Keratinocyte (primary cell): Measurements from ENCODE around the gene KCNJ14. TPM values are rescaled to one million over a fixed set of nuclear protein-coding genes. Genes with fewer than 3 reads are reported as not detected.
"Not testable (repeated sequence)": the region's sequence is repeated elsewhere in the genome, so short reads cannot be mapped to it uniquely, and the experiment has no call there.

Source experiments
- DNase-seq: peaks from one replicate; pipeline ENCODE4 v3.0.0-alpha.2; 2011; ENCODE audit warnings: low read depth, missing footprints, low spot score
- FAIRE-seq: peaks from 2 replicates; lab custom pipeline; 2011; peaks lifted over from hg19 to GRCh38; lab: Jason Lieb, UNC
- H2AFZ ChIP-seq: 2 replicates; pipeline ENCODE4 v1.6.0; 2012; ENCODE audit warnings: low read length, control low read depth, inconsistent platforms; ENCODE audit not compliant: control insufficient read depth
- H3K27ac ChIP-seq: 2 replicates; pipeline ENCODE4 v1.5.1; 2011; ENCODE audit warnings: low read length; ENCODE audit not compliant: control insufficient read depth, insufficient read depth
- H3K27me3 ChIP-seq: 3 replicates; pipeline ENCODE4 v1.6.0; 2011; ENCODE audit warnings: low read length; ENCODE audit not compliant: control insufficient read depth, insufficient read depth; ENCODE audit errors: extremely low read depth
- H3K36me3 ChIP-seq, 2 experiments: 2 replicates in 1 of 2; 3 replicates in 1 of 2; pipeline ENCODE4 v1.5.1; 2011; ENCODE audit warnings: low read length in 2 of 2, mild to moderate bottlenecking in 1 of 2; ENCODE audit not compliant: control insufficient read depth in 2 of 2, insufficient read depth in 2 of 2; ENCODE audit errors: extremely low read depth in 1 of 2
- H3K4me1 ChIP-seq: 3 replicates; pipeline ENCODE4 v1.5.1; 2011; ENCODE audit warnings: low read length; ENCODE audit not compliant: control insufficient read depth, insufficient read depth; ENCODE audit errors: extremely low read depth
- H3K4me2 ChIP-seq: 3 replicates; pipeline ENCODE4 v1.6.0; 2011; ENCODE audit warnings: low read depth, low read length; ENCODE audit not compliant: control insufficient read depth, insufficient read depth; ENCODE audit errors: extremely low read depth
- H3K4me3 ChIP-seq, 3 experiments: fragments of 200-600 bp in 1 of 3; sonication (generic) in 1 of 3; 2 replicates in 2 of 3; 3 replicates in 1 of 3; pipeline ENCODE4 v1.5.1; 2011 to 2016; ENCODE audit warnings: low read length in 3 of 3, mild to moderate bottlenecking in 3 of 3, control low read depth in 2 of 3, inconsistent platforms in 1 of 3, low read depth in 1 of 3, mixed read lengths in 1 of 3, mixed run types in 1 of 3, moderate library complexity in 1 of 3; ENCODE audit not compliant: control insufficient read depth in 2 of 3, insufficient read depth in 2 of 3; ENCODE audit errors: extremely low read depth in 1 of 3
- H3K79me2 ChIP-seq: 2 replicates; pipeline ENCODE4 v1.6.0; 2012; ENCODE audit warnings: low read length; ENCODE audit not compliant: control insufficient read depth, insufficient read depth
- H3K9ac ChIP-seq: 3 replicates; pipeline ENCODE4 v1.6.0; 2011; ENCODE audit warnings: low read length; ENCODE audit not compliant: control insufficient read depth, insufficient read depth; ENCODE audit errors: extremely low read depth
- H3K9me1 ChIP-seq: 3 replicates; pipeline ENCODE4 v1.6.0; 2011; ENCODE audit warnings: low read length; ENCODE audit not compliant: control insufficient read depth, insufficient read depth; ENCODE audit errors: extremely low read depth
- H3K9me3 ChIP-seq: 2 replicates; pipeline ENCODE4 v1.5.1; 2012; ENCODE audit warnings: low read depth, low read length; ENCODE audit not compliant: control insufficient read depth
- H4K20me1 ChIP-seq: 3 replicates; pipeline ENCODE4 v1.6.0; 2011; ENCODE audit warnings: low read length; ENCODE audit not compliant: control insufficient read depth, insufficient read depth; ENCODE audit errors: extremely low read depth
- EZH2 ChIP-seq: IDR thresholded peaks from one replicate; pipeline ENCODE4 v1.6.1; 2012; ENCODE audit warnings: inconsistent platforms, mild to moderate bottlenecking, low read length, moderate library complexity
- dilution Hi-C: fragments of 300-500 bp; cut with MboI; formaldehyde crosslinking; loops from one replicate; pipeline ENCODE4 v1.7.0; 2020; ENCODE audit warnings: low sequenced_read_pairs; ENCODE audit not compliant: extremely low pct_ligation_motif_present
- polyA plus RNA-seq, 5 experiments: library from polyadenylated mRNA; depleted of rRNA in 3 of 5; stranded (reverse) in 3 of 5; stranded (forward) in 1 of 5; unstranded in 1 of 5; fragments of >200 nt; gene quantifications; 1 replicate in 1 of 5; 2 replicates in 3 of 5; 3 replicates in 1 of 5; pipeline versions ENCODE4 v1.2.1 to v1.2.3, GENCODE V29; 2011 to 2012; ENCODE audit warnings: missing spikeins in 2 of 5, low read depth in 1 of 5, low replicate concordance in 1 of 5
- TF ChIP-seq, protein P1 (sequence below), 3 experiments: IDR thresholded peaks in 1 of 3; conservative IDR thresholded peaks in 1 of 3; optimal IDR thresholded peaks in 1 of 3; 2 replicates in 2 of 3; 3 replicates in 1 of 3; pipeline versions ENCODE3 to v1.5.1; 2011; ENCODE audit warnings: low read length in 3 of 3, mild to moderate bottlenecking in 3 of 3, moderate library complexity in 2 of 3, control low read depth in 1 of 3, inconsistent platforms in 1 of 3; ENCODE audit not compliant: insufficient read depth in 2 of 3; ENCODE audit errors: extremely low read depth in 1 of 3

Gene KCNJ14
- polyA plus RNA-seq, 1 donor (not counting 4 experiments of a cell fraction or from before 2014, with no cell fraction given), result 0.39 TPM

DNA sequence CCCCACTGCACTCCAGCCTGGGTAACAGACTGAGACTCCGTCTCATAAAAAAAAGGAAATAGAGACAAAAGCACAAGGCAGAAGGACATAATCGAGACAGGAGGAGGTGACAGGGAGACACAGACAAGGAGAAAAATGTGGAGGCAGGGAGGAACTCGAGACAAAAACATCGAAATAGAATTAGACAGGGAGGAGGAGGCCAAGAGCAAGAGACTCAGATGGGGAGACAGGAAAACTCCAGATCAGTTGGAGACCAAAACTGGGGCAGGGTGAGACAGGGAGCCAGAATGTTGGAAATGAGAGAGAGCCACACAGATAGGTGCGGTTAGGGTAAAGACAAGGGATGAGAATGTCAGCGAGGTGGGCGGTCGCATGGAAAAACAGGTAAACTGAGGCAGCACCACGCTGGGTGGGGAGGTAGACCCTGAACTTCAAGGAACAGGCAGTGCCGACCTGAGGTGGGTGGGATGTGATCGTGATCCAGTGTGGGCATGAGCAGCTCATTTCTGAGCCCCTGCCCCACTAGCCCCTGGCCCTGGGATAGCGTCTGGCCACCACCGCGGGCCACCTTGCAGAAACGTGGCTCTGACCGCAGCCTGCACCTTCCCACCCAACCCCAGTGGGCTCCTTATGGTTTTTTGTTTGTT, 29.0 kb downstream of the KCNJ14 start:
- dilution Hi-C loops, result no loop called here
- Histone ChIP-seq H3K9ac (no peak overlapping the region), H3K9me3 (no peaks in the 10 kb centered on the region), H3K27ac (no peak overlapping the region), H4K20me1 (no peaks in the 10 kb centered on the region), H3K4me1 (peaks cover 44% of the 10 kb centered on the region), H3K4me2 (no peak overlapping the region), H3K9me1 (peaks cover 2% of the 10 kb centered on the region), H2AFZ (no peak overlapping the region), H3K79me2 (no peaks in the 10 kb centered on the region), H3K27me3 (no peaks in the 10 kb centered on the region), H3K36me3 (peaks cover 4 to 7% of the 10 kb centered on the region in 2 experiments), H3K4me3 (no peak overlapping the region)
- no peak for DNase-seq
- no peak for FAIRE-seq
- TF ChIP-seq EZH2, result no peak
- TF ChIP-seq, protein P1, sequence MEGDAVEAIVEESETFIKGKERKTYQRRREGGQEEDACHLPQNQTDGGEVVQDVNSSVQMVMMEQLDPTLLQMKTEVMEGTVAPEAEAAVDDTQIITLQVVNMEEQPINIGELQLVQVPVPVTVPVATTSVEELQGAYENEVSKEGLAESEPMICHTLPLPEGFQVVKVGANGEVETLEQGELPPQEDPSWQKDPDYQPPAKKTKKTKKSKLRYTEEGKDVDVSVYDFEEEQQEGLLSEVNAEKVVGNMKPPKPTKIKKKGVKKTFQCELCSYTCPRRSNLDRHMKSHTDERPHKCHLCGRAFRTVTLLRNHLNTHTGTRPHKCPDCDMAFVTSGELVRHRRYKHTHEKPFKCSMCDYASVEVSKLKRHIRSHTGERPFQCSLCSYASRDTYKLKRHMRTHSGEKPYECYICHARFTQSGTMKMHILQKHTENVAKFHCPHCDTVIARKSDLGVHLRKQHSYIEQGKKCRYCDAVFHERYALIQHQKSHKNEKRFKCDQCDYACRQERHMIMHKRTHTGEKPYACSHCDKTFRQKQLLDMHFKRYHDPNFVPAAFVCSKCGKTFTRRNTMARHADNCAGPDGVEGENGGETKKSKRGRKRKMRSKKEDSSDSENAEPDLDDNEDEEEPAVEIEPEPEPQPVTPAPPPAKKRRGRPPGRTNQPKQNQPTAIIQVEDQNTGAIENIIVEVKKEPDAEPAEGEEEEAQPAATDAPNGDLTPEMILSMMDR (optimal IDR thresholded peaks at IDR 0.05 in 1 of 3, IDR thresholded peaks at IDR 0.05 in 1 of 3, conservative IDR thresholded peaks at IDR 0.05 in 1 of 3; ENCODE audit: extremely low read depth in 1 of 3, insufficient read depth in 2 of 3, low read length in 3 of 3), result no peak

DNA sequence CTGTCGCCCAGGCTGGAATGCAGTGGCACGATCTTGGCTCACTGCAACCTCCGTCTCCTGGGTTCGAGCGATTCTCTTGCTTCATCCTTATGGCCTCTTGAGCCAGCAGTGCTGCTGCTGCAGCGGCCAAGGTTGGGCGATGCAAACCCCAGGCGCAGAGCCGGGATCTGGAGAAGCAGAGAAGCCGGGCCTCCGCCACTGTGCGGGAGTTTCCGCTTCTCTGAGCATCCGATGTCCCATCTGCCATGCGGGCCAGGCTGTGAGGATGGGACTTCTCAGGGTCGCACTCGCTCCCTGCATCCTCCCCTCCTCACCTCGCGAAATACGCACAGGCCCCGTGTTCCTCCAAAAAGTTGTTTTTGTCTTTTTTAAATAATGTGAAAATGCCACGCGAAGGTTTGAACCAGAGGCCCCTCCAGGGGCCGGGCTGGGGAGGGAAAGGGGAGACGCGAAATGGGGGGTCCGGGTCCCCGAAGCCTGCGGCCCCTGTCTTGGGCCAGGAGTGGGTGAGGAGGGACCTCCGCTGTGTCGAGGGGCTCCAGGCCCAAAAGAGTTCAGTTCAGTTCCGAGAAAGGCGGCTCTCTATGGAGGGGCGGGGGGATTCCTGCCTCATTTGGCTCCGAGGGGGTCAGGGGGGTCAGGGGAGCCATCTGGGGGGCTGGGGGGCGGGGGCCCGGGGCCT, 29.7 kb downstream of the KCNJ14 start:
- no peak for DNase-seq
- Histone ChIP-seq H3K27me3 (no peaks in the 10 kb centered on the region), H2AFZ (no peak overlapping the region), H3K4me2 (no peak overlapping the region), H3K9me3 (no peaks in the 10 kb centered on the region), H3K4me1 (peaks cover 42% of the 10 kb centered on the region), H3K9me1 (peaks cover 2% of the 10 kb centered on the region), H3K27ac (no peak overlapping the region), H3K9ac (no peak overlapping the region), H3K4me3 (no peak overlapping the region), H3K36me3 (peaks cover 0 to under 1% of the 10 kb centered on the region in 2 experiments), H3K79me2 (no peaks in the 10 kb centered on the region), H4K20me1 (no peaks in the 10 kb centered on the region)
- TF ChIP-seq EZH2, result no peak
- TF ChIP-seq, protein P1 (optimal IDR thresholded peaks at IDR 0.05 in 1 of 3, IDR thresholded peaks at IDR 0.05 in 1 of 3, conservative IDR thresholded peaks at IDR 0.05 in 1 of 3; ENCODE audit: extremely low read depth in 1 of 3, insufficient read depth in 2 of 3, low read length in 3 of 3), result no peak
- no peak for FAIRE-seq
- dilution Hi-C loops, result no loop called here

DNA sequence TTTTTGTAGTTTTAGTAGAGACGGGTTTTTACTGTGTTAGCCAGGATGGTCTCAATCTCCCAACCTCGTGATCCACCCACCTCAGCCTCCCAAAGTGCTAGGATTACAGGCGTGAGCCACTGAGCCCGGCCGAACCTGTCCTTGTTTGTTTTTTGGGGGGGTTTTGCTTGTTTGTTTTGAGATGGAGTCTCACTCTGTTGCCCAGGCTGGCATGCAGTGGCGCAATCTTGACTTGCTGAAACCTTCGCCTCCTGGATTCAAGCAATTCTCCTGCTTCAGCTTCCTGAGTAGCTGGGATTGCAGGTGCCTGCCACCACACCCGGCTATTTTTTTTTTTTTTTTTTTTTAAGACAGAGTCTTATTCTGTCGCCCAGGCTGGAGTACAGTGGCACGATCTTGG, 31.3 kb downstream of the KCNJ14 start:
- H3K4me2 ChIP-seq, result not testable (repeated sequence)
- peaks cover 31% of the 10 kb centered on the region for H3K4me1 ChIP-seq

More for the DNA sequence above, 31.3 kb downstream of the KCNJ14 start:
- H3K79me2 ChIP-seq, dilution Hi-C loops, H2AFZ ChIP-seq, FAIRE-seq, H4K20me1 ChIP-seq, H3K36me3 ChIP-seq, H3K4me3 ChIP-seq, H3K9me3 ChIP-seq, H3K9me1 ChIP-seq, H3K27me3 ChIP-seq, DNase-seq, H3K9ac ChIP-seq: not testable (repeated sequence)
- H3K27ac ChIP-seq, result peak overlapping the region; percentile 26
